ENCODE measurements around the gene NT5DC3.

NT5DC3 gene

GRCh38 chr12:103762473-103762872 lies 78.6 kb downstream of the NT5DC3 start:
- no peak for TF ChIP-seq POLR2A (IDR thresholded peaks at IDR 0.05; ENCODE audit: low read depth, low read length)
- no peak for FAIRE-seq
- DNase-seq (ENCODE audit: insufficient read length, low spot score), result no peak

- no peak for TF ChIP-seq POLR2A (IDR thresholded peaks at IDR 0.05; ENCODE audit: low read depth, low read length)
- DNase-seq (ENCODE audit: insufficient read length, low spot score) (no peak), FAIRE-seq (no peak)
Observed at GRCh38 chr12:103758310-103759089, 82.5 kb downstream of the NT5DC3 start.

GRCh38 chr12:103757248-103757647 lies 83.8 kb downstream of the NT5DC3 start:
- FAIRE-seq, result no peak
- no peak for TF ChIP-seq POLR2A (IDR thresholded peaks at IDR 0.05; ENCODE audit: low read depth, low read length)
- no peak for DNase-seq (ENCODE audit: insufficient read length, low spot score)

- no peak for TF ChIP-seq POLR2A (IDR thresholded peaks at IDR 0.05; ENCODE audit: low read depth, low read length)
- FAIRE-seq (no peak), DNase-seq (ENCODE audit: insufficient read length, low spot score) (no peak)
Observed at GRCh38 chr12:103756443-103756842, 84.6 kb downstream of the NT5DC3 start.

DNA sequence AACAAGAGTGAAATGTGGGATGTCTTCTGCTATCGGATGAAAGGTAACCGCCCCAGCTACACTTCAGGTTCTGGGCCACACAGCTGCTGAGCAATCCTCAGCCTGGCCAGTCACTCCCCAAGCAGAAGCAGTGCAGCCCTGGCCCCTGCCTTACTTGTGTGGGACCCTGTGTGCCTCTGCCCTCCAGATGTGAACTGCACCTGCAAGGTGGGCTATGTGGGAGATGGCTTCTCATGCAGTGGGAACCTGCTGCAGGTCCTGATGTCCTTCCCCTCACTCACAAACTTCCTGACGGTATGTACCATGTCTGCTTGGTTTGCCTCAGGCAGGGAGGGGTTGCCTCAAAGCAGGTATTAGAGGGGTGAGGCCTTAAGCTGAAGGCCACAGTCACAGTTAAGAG lies 85.6 kb downstream of the NT5DC3 start:
- TF ChIP-seq POLR2A (IDR thresholded peaks at IDR 0.05; ENCODE audit: low read depth, low read length), result no peak
- FAIRE-seq (no peak), DNase-seq (ENCODE audit: insufficient read length, low spot score) (no peak)

DNA sequence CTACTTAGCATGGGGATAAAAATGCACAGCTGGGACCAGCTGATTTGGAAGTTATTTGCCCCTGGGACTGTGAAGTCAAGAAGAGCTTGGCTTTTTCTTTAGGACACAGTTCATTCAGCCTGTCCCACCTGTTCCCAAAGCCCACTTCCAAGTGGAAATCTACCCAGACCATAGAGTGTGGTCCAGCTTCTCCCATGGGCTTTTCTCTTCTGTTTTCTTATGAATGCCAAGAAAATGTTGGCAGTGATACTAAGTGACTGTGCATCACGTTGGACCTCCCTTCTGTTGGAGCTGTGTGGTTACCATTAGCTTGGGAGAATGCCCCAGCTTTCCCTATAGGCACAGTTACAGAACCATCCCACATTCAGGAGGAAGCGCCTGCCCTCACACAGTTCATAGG lies 89.4 kb downstream of the NT5DC3 start:
- no peak for TF ChIP-seq POLR2A (IDR thresholded peaks at IDR 0.05; ENCODE audit: low read depth, low read length)
- FAIRE-seq (no peak), DNase-seq (ENCODE audit: insufficient read length, low spot score) (no peak)

GRCh38 chr12:103751171-103751570 lies 89.9 kb downstream of the NT5DC3 start:
- TF ChIP-seq POLR2A (IDR thresholded peaks at IDR 0.05; ENCODE audit: low read depth, low read length), result no peak
- FAIRE-seq (no peak), DNase-seq (ENCODE audit: insufficient read length, low spot score) (no peak)

DNA sequence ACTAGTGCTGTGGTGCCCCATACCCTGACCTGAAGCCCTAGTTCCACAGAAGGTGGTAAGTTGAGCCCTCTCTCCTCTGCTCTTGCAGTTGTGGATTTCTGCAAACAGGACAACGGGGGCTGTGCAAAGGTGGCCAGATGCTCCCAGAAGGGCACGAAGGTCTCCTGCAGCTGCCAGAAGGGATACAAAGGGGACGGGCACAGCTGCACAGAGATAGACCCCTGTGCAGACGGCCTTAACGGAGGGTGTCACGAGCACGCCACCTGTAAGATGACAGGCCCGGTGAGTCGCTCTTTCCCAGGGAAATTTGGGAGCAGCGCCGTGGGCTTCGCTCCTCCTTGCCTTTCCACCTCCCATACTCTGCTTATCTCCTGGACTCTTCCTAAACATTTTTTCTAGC lies 92.2 kb downstream of the NT5DC3 start:
- DNase-seq (ENCODE audit: insufficient read length, low spot score), result no peak
- no peak for TF ChIP-seq POLR2A (IDR thresholded peaks at IDR 0.05; ENCODE audit: low read depth, low read length)
- FAIRE-seq, result no peak

DNA sequence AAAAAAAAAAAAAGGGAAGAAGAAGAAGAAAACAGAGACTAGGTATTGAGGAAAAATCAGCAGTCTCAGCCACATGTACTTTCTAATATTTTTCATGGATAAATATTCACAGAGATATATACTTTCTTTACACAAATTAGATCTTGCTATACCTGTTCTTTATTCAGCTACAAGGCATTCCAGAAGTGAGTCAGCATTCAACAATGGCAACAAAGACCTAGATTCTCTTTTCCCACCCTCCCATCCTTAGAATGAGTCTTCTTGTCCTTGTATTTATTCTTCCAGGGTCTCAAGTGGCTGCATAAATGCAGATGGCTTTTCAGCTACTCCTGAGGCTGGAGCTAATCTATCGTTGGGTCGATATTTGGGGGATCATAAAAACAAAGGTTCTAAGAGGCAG lies 93.0 kb downstream of the NT5DC3 start:
- TF ChIP-seq POLR2A (IDR thresholded peaks at IDR 0.05; ENCODE audit: low read depth, low read length), result no peak
- FAIRE-seq, result no peak
- no peak for DNase-seq (ENCODE audit: insufficient read length, low spot score)

GRCh38 chr12:103745962-103746361 lies 95.1 kb downstream of the NT5DC3 start:
- DNase-seq (ENCODE audit: insufficient read length, low spot score), result no peak
- no peak for FAIRE-seq
- TF ChIP-seq POLR2A (IDR thresholded peaks at IDR 0.05; ENCODE audit: low read depth, low read length), result no peak

DNA sequence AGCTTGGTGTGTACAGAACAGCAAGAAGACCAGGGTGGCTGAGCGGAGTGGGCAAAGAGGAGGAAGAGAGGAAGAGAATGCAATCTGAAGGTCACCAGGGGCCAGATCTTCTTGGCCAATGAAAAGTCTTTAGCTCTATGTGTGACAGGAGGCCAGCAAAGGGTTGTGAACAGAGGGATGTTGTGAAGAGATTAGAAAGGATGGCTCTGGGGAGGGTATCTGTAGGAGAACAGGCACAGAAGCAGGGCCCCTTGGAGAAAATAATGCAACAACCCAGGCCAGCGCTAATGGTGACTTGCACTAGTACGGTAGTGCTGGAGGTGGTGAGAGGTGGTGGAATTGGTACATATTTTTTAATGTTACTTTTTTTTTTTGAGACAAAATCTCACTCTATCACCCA lies 97.2 kb downstream of the NT5DC3 start:
- no peak for DNase-seq (ENCODE audit: insufficient read length, low spot score)

DNA sequence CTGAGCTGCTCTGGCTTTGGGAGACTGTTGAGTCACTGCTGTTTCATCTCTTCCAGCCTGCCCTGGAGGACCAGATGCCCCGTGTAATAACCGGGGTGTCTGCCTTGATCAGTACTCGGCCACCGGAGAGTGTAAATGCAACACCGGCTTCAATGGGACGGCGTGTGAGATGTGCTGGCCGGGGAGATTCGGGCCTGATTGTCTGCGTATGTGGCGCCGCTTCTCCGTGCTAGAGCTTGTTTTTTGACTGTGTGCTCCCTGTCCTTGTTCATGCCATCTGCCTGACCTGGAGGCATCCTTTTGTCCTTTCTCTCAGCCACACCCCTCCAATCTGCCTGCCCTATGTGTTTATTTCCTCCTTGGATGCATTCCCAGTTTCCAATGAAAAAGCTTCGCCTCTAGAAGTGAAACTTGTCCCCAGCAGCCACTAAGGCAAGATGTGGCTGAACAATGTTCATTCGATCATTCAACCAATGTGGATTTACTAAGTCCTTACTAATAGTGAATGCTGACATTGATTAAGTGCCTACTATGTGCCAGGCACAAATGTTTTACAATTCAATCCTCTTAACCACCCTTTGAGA lies 98.6 kb downstream of the NT5DC3 start:
- TF ChIP-seq POLR2A (IDR thresholded peaks at IDR 0.05; ENCODE audit: low read depth, low read length), result no peak
- no peak for DNase-seq (ENCODE audit: insufficient read length, low spot score)
- no peak for FAIRE-seq

More for the DNA sequence above, 97.2 kb downstream of the NT5DC3 start:
- FAIRE-seq, result no peak
- no peak for TF ChIP-seq POLR2A (IDR thresholded peaks at IDR 0.05; ENCODE audit: low read depth, low read length)

- FAIRE-seq (no peak), DNase-seq (ENCODE audit: insufficient read length, low spot score) (no peak)
- no peak for TF ChIP-seq POLR2A (IDR thresholded peaks at IDR 0.05; ENCODE audit: low read depth, low read length)
Observed at GRCh38 chr12:103737881-103738280, 103.2 kb downstream of the NT5DC3 start.

DNA sequence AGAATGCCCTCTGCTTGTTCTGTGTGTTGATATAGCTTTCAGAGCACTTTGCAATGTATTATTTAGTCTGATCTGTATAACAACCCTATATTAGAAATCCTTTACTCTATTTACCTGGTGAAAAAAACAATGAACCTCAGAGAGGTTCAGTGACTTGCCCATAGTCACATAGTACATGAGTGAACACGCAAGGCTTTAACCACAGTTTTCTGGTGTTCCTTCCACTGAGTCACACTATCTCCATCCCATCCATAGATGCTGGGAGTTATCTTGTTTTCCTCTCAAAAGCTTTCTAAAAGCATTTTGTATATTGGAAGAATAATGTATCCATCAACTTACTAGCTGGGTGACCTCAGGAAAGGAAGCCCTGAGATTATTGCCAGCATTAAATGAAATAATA lies 104.5 kb downstream of the NT5DC3 start:
- TF ChIP-seq POLR2A (IDR thresholded peaks at IDR 0.05; ENCODE audit: low read depth, low read length), result no peak
- DNase-seq (ENCODE audit: insufficient read length, low spot score), result no peak
- FAIRE-seq, result no peak

DNA sequence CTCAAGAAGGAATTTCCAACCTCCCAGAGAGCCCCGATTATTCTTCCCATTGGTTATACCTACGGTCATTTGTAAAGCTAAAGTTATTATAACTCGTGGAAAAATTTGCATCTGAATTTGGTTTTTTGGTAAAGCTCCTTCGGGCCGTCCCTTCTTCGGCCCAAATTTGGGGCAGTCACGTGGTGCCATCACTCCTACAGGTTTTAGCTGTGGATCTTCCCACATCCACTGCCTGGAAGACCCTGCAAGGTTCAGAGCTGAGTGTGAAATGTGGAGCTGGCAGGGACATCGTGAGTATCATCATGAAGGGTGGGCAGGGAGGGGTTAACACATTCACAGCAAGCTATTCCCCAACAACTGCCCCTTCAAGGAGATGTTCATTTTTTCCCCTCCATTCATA lies 105.7 kb downstream of the NT5DC3 start:
- DNase-seq (ENCODE audit: insufficient read length, low spot score), result no peak
- FAIRE-seq, result no peak
- no peak for TF ChIP-seq POLR2A (IDR thresholded peaks at IDR 0.05; ENCODE audit: low read depth, low read length)

All from H54 (cell line).